NCI-H2196 (cell line): ENCODE data around the gene GAA.

Source experiments
- DNase-seq: peaks from one replicate; lab custom pipeline; 2025; ENCODE audit not compliant: unreplicated experiment; lab: John Stamatoyannopoulos, UW

Gene GAA

GRCh38 chr17:80101011-80101945 lies at the start of gene GAA:
Gene GAA (plus strand): TSS chr17:80101581. CDS start chr17:80104587, 3,006 bp downstream.
- DNase-seq, result peak; percentile 98

GRCh38 chr17:80051681-80052080 lies 49.7 kb upstream of the GAA start:
- no peak for DNase-seq

GRCh38 chr17:80053102-80053501 lies 48.3 kb upstream of the GAA start:
- no peak for DNase-seq

GRCh38 chr17:80055597-80055996 lies 45.8 kb upstream of the GAA start:
- DNase-seq, result no peak

- no peak for DNase-seq
Observed at GRCh38 chr17:80058311-80058955, 42.9 kb upstream of the GAA start.

GRCh38 chr17:80060644-80061043 lies 40.7 kb upstream of the GAA start:
- no peak for DNase-seq

- no peak for DNase-seq
Observed at GRCh38 chr17:80061421-80061820, 40.0 kb upstream of the GAA start.

GRCh38 chr17:80063830-80064585 lies 37.4 kb upstream of the GAA start:
- no peak for DNase-seq

DNA sequence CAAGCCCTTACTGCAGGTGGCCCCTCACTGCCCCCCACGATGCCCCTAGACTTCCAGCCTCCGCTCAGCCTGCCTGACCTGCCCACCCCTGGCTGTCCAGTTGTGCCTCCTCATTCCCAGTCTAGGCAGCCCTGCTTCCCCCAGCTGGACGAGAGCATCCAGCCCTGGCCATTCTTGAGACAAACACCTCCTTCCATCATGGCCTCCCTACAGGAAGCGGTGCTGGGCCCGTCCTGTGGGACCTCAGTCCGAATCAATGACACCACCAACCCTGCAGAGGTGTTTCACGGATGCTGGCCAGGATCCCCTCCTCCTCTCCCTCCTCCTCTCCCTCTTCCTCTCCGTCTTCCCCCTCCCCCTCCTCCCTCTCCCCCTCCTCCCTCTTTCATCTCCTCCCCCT lies 36.7 kb upstream of the GAA start:
- DNase-seq, result no peak

DNA sequence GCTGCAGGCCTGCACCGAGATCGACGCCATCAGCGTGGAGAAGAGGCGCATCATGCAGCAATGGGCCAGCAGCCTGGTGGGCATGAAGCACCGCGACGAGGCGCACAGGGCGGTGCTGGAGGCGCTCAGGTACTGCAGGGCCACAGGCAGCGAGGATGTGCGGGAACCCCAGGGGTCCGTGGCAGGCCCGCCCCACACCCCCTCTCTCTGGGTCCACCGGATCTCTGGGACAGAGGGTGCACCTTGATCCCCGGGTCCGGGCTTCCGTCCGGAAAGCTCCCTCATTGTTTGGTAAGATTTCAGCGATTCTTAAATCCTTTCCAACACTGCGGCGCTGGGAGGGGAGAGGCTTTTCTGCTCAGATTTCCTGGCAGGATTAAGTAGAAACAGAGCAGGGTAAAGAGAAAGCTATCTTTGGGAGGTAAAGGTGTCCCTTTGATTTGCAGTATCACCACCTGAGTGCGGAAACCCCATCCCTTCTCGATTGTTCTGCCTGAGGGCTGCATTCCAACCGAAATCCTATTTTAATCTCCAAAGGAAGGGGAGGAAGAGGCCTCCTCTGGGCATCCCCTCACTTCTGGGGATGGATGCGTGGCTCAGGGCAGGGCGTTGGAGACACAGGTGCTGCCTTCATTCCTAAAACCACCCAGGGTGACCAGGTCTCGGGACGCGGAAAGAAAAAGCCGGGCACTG lies 35.8 kb upstream of the GAA start:
- no peak for DNase-seq

- no peak for DNase-seq
Observed at GRCh38 chr17:80067393-80067986, 33.9 kb upstream of the GAA start.

DNA sequence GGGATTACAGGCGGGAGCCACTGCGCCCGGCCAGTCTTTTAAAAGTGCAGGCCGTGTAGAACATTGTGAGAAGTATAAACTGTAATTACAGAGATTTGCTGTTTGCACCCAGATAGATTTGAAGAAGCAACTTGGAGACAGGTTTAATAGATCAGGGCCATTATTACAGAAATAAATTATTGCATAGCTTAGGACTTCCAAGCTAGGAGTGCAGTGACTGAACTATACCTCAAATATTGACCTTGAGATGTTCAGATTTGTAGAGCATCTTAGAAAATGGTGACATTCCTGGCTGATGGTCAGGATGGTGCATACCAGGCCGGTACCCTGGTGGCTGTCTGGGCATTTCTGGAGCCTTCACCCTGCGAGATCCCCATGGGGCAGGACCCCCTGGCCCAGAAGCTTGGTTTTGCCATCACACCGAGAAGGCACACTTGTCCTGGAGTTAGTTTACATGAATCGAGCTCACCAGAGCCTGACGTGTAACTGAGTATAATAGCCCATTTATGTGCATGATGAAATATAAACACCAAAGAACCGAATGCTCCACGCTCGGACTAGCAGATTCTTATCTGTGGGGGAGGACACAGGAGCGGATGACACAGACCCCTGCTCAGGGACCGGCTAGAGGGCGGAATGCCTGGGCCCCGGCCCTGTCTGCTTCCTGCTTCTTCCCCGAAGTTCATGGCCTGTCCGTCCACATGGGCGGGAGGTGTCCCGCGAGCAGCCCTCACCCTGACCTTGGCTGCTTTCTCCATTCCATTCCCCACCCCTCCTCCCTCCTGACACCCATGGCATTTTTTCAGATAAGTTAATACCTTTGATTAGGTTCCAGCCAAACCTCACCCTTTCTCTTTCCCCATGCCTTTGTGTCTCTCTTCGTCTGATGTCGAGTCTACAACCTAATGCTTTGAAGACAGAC lies 32.8 kb upstream of the GAA start:
- DNase-seq, result no peak

- DNase-seq, result no peak
Observed at GRCh38 chr17:80070375-80071115, 30.8 kb upstream of the GAA start.

- DNase-seq, result peak; percentile 89
Observed at GRCh38 chr17:80071116-80071841, 30.1 kb upstream of the GAA start.

DNA sequence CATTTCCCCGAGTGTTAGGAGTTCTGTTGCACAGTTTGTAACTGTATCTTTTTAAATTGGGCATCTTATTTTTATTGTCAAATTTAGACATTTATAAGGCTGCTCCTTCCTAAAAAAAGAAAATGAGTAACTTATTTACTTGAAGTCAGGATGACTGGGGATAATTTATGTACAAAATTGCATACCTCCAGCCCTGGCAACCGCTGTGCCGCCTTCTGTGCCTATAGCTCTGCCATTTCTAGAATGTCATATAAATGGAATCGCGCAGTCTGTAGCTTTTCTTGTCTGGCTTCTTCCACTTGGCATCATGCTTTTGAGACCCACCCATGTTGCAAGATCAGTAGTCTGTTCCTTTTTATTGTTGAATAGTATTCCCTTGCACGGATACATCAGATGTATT lies 29.0 kb upstream of the GAA start:
- no peak for DNase-seq

DNA sequence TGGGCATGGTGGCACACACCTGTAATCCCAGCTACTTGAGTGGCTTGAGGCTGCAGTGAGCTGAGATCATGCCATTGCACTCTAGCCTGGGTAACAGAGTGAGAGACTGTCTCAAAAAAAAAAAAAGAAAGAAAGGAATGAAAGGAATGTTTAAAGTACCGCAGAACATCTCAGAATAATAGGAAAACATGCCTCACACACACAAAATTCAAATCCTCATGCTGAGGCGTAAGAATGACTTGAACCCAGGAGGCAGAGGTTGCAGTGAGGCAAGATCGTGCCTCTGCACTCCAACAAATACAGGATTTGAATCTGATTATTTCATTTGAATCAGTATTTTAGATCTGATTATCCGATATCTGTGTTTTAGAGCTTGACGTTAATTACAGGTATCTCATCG lies 21.3 kb upstream of the GAA start:
- DNase-seq, result no peak

DNA sequence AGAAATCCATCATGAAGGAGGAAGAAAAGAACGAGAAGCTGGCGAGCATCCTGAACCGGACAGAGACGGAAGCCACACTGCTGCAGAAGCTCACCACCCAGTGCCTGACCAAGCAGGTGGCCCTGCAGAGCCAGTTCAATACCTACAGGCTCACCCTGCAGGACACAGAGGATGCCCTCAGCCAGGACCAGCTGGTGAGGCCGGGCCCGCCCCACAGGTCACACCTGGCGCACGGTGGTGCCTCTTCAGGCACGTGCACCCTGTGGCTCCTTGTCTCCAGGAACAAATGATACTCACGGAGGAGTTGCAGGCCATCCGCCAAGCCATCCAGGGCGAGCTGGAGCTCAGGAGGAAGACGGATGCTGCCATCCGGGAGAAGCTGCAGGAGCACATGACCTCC lies 19.8 kb upstream of the GAA start:
- peak; percentile 80 for DNase-seq

DNA sequence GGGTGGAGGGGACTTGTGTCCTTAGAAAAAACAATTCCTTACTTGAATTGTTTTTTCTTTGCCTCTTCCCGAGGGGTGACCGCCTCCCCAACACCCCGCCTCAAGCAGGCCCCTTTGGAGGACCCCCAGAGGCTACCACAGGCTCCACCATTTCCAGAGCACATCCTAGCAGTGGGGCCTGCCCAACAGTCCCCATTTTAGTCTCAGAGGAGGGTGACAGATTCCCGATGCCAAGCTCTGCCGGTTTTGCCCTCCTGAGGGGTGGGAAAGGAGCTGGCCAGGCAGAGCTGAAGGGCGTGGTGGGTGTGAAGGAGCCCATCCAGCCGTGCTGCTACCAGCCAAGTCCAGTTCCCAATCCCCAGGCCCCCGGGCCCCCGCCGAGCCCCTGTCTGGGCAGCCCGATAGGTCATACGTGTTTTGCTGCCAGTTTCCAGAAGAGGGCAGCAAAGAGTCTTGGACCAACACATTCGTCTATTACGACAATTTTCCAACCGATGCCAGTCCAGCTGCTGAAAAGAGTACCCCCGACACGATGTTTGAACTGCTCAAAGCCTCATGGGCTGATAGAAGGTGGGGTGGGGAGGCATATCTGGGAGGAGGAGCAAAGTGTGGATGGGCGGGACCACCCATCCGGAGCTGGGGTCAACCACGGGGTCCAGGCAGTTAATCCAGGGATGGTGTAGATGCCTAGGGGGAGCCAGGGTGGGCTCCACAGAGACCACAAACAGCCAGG lies 18.8 kb upstream of the GAA start:
- peak; percentile 90 for DNase-seq
